Panc1 (cell line): ENCODE results near the gene CAV1. TPM values are rescaled to one million over a fixed set of nuclear protein-coding genes. Genes with fewer than 3 reads are reported as not detected.

ENCODE experiments used
- ATAC-seq: fragments of 200-7000 bp; cut with Tn5 transposase; 2 replicates; pipeline ENCODE4 v1.9.1; 2020; ENCODE audit warnings: mild to moderate bottlenecking, moderate library complexity
- BruUV-seq: library from RNA; stranded (reverse); fragments of 400-500 nt; replicated peaks from 2 replicates; lab custom pipeline; 2021; lab: Mats Ljungman, UMichigan
- CTCF ChIA-PET: fragments of 300-600 bp; sonication (Branson Sonifier 250); formaldehyde crosslinking; loops from one replicate; lab custom pipeline; 2022; ENCODE audit warnings: antibody characterized with exemption; lab: Charles Lee
- POLR2A ChIA-PET: fragments of 300-600 bp; sonication (Branson Sonifier 250); formaldehyde crosslinking; loops from one replicate; lab custom pipeline; 2022; ENCODE audit warnings: antibody characterized with exemption; lab: Charles Lee
- DNase-seq: peaks from one replicate; pipeline ENCODE4 v3.0.0-alpha.2; 2010; ENCODE audit warnings: low read depth, low spot score
- H3K27ac ChIP-seq: 2 replicates; pipeline ENCODE4 v1.5.1; 2011; ENCODE audit warnings: mild to moderate bottlenecking, low read length, inconsistent platforms
- H3K27me3 ChIP-seq: fragments of 200-500 bp; sonication (Bioruptor generic); 2 replicates; pipeline ENCODE4 v1.6.0; 2014; ENCODE audit warnings: low read length, inconsistent platforms; ENCODE audit not compliant: control insufficient read depth, insufficient read depth
- H3K36me3 ChIP-seq: fragments of 200-500 bp; sonication (Bioruptor generic); 2 replicates; pipeline ENCODE4 v1.5.1; 2014; ENCODE audit warnings: inconsistent platforms, mild to moderate bottlenecking, low read length, moderate library complexity; ENCODE audit not compliant: control insufficient read depth, insufficient read depth
- H3K4me1 ChIP-seq: 2 replicates; pipeline ENCODE4 v1.5.1; 2011; ENCODE audit warnings: inconsistent platforms, mild to moderate bottlenecking, low read length, moderate library complexity; ENCODE audit not compliant: control insufficient read depth, insufficient read depth
- H3K4me3 ChIP-seq, 2 experiments: 2 replicates each; pipeline ENCODE4 v1.5.1; 2011 to 2012; ENCODE audit warnings: low read depth in 2 of 2, low read length in 2 of 2, mild to moderate bottlenecking in 2 of 2, inconsistent platforms in 1 of 2, moderate library complexity in 1 of 2
- H3K9me3 ChIP-seq: fragments of 200-500 bp; sonication (Bioruptor generic); 2 replicates; pipeline ENCODE4 v1.5.1; 2014; ENCODE audit warnings: low read depth, mild to moderate bottlenecking, inconsistent platforms, low read length, moderate library complexity; ENCODE audit not compliant: control insufficient read depth, insufficient read depth
- POLR2AphosphoS5 ChIP-seq: IDR thresholded peaks from 2 replicates; pipeline ENCODE4 v1.6.1; 2012; ENCODE audit warnings: mild to moderate bottlenecking, low read depth, low read length, moderate library complexity
- SIN3A ChIP-seq: IDR thresholded peaks from 2 replicates; pipeline ENCODE4 v1.6.1; 2012; ENCODE audit warnings: low read depth, mild to moderate bottlenecking, low read length, moderate library complexity, borderline replicate concordance; ENCODE audit not compliant: insufficient read depth
- TCF7L2 ChIP-seq: IDR thresholded peaks from 2 replicates; pipeline ENCODE4 v1.6.1; 2011; ENCODE audit warnings: mild to moderate bottlenecking, low read depth, low read length, inconsistent platforms
- in situ Hi-C: cut with HindIII; loops from 2 replicates; pipeline ENCODE4 v1.10.0; 2016; ENCODE audit warnings: low sequenced_read_pairs, low pct_unique_long_range_greater_than_20kb
- intact Hi-C: fragments of 100-400 bp; cut with micrococcal nuclease; formaldehyde crosslinking; loops from one replicate; pipeline ENCODE4 v1.10.0; 2022; ENCODE audit not compliant: unreplicated experiment
- total RNA-seq: library from RNA; stranded (reverse); gene quantifications from one replicate; pipeline ENCODE4 v1.2.1, GENCODE V29; 2021; ENCODE audit not compliant: unreplicated experiment
- TF ChIP-seq, protein P1 (sequence below): fragments of 450-650 bp; IDR thresholded peaks from 2 replicates; pipeline ENCODE4 v1.5.1; 2017; ENCODE audit warnings: mild to moderate bottlenecking
- TF ChIP-seq, protein P2 (sequence below), 2 experiments: IDR thresholded peaks; 2 replicates each; pipeline ENCODE4 v1.6.1; 2011 to 2012; ENCODE audit warnings: low read depth in 2 of 2, control low read depth in 1 of 2, low read length in 1 of 2, mild to moderate bottlenecking in 1 of 2, moderate library complexity in 1 of 2; ENCODE audit not compliant: insufficient read depth in 1 of 2

CAV1 gene
- total RNA-seq, 1 experiment from 2014 or later = 496 TPM

DNA sequence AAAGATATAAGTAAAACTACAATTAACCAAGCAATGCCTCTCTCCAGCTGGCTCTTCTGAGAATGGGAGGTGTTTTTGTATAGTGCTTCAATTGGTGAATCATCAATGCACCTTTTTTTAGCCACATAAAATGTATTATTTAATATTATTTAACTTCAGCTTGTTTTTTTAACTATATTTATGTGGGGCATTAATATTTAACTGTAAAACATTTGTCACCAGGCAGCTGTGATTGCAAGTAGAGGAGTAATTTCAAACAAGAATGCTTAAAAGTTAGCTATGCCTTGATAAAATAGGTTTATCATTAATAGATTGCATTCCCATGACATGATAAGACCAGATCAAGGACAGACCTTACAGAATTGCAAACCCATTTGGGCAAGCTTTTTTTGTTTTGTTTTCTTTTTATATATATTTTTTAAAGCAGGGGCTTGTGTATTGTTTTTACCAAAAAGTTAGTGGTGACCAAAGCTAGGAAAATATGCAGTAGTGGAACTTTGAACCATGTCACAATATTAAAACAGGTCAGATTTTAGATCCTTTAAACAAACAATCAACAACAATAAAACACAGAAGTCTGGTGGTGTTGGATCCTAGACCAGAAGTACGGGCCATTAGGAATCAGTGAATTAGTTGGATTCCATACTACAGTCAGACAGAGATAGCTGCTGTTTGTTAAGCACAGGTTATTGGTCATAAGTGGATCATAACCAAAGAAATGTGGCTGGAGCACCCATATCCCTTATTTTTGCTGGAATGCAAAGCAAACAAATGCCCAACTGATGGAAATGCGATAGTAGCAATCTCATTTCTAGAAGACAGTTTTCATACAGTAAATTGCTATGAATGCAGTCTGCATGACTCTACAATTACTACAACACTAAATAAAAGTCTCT is 22.4 kb upstream of the CAV1 start:
- ChIA-PET CTCF (no interaction called here), POLR2A (interaction anchor here (0.5 to 0.7 kb wide), 3 partner anchors 18 to 87 kb away, joined by 3 to 4 read pairs (median 4); no protein-coding TSS in a partner anchor)
- peak overlapping the region; percentile 89 to 98 for H3K4me3 ChIP-seq
- peaks cover 51% of the 10 kb centered on the region for H3K4me1 ChIP-seq
- H3K9me3 ChIP-seq = no peaks in the 10 kb centered on the region
- no peaks in the 10 kb centered on the region for H3K27me3 ChIP-seq
- in situ Hi-C loops = no loop called here
- DNase-seq = no peak
- TF ChIP-seq TCF7L2 (no peak), SIN3A (no peak), POLR2AphosphoS5 (no peak; the same call in 1 of the 2 replicates)
- TF ChIP-seq, protein P1, sequence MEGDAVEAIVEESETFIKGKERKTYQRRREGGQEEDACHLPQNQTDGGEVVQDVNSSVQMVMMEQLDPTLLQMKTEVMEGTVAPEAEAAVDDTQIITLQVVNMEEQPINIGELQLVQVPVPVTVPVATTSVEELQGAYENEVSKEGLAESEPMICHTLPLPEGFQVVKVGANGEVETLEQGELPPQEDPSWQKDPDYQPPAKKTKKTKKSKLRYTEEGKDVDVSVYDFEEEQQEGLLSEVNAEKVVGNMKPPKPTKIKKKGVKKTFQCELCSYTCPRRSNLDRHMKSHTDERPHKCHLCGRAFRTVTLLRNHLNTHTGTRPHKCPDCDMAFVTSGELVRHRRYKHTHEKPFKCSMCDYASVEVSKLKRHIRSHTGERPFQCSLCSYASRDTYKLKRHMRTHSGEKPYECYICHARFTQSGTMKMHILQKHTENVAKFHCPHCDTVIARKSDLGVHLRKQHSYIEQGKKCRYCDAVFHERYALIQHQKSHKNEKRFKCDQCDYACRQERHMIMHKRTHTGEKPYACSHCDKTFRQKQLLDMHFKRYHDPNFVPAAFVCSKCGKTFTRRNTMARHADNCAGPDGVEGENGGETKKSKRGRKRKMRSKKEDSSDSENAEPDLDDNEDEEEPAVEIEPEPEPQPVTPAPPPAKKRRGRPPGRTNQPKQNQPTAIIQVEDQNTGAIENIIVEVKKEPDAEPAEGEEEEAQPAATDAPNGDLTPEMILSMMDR = no peak
- TF ChIP-seq, protein P2, sequence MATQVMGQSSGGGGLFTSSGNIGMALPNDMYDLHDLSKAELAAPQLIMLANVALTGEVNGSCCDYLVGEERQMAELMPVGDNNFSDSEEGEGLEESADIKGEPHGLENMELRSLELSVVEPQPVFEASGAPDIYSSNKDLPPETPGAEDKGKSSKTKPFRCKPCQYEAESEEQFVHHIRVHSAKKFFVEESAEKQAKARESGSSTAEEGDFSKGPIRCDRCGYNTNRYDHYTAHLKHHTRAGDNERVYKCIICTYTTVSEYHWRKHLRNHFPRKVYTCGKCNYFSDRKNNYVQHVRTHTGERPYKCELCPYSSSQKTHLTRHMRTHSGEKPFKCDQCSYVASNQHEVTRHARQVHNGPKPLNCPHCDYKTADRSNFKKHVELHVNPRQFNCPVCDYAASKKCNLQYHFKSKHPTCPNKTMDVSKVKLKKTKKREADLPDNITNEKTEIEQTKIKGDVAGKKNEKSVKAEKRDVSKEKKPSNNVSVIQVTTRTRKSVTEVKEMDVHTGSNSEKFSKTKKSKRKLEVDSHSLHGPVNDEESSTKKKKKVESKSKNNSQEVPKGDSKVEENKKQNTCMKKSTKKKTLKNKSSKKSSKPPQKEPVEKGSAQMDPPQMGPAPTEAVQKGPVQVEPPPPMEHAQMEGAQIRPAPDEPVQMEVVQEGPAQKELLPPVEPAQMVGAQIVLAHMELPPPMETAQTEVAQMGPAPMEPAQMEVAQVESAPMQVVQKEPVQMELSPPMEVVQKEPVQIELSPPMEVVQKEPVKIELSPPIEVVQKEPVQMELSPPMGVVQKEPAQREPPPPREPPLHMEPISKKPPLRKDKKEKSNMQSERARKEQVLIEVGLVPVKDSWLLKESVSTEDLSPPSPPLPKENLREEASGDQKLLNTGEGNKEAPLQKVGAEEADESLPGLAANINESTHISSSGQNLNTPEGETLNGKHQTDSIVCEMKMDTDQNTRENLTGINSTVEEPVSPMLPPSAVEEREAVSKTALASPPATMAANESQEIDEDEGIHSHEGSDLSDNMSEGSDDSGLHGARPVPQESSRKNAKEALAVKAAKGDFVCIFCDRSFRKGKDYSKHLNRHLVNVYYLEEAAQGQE (IDR thresholded peaks at IDR 0.05; ENCODE audit: insufficient read depth in 1 of 2, low read depth in 2 of 2, low read length in 1 of 2) = no peak
- peaks cover 44% of the 10 kb centered on the region for H3K36me3 ChIP-seq
- intact Hi-C loops = no loop called here
- ATAC-seq = no peak
- no TSS peak for BruUV-seq
- H3K27ac ChIP-seq = peak overlapping the region; percentile 100

DNA sequence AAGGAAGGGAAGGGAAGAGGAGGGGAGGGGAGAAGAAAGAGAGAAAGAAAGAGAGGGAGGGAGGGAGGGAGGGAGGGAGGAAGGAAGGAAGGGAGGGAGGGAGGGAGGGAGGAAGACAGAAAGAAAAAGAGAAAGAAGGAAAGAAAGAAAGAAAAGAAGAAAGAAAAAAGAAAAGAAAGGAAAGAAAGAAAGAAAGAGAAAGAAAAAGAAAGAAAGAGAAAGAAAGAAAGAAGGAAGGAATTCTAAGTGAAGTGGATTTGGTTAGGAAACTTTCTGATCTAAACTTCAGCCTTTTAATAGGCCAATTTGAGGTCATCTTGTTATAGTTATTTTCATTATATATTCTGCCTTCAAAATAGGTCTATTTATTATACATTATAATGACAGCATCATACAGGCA is 21.0 kb upstream of the CAV1 start:
- Histone ChIP-seq H3K4me3 (no peak overlapping the region), H3K27ac (peak overlapping the region; percentile 100)
- POLR2A ChIA-PET = interaction anchor here (0.6 kb wide), 1 partner anchor 111 kb away, joined by 3 read pairs; no protein-coding TSS in a partner anchor

More for the DNA sequence above, 21.0 kb upstream of the CAV1 start:
- peaks cover 60% of the 10 kb centered on the region for H3K4me1 ChIP-seq
- no TSS peak for BruUV-seq
- 0 out of 2 replicates have a peak, but pooled peaks have one; percentile 25 for TF ChIP-seq POLR2AphosphoS5
- no peak for TF ChIP-seq TCF7L2
- in situ Hi-C loops = no loop called here
- H3K27me3 ChIP-seq = no peaks in the 10 kb centered on the region
- CTCF ChIA-PET = no interaction called here
- DNase-seq (no peak), ATAC-seq (no peak)
- intact Hi-C loops = no loop called here
- peaks cover 54% of the 10 kb centered on the region for H3K36me3 ChIP-seq
- H3K9me3 ChIP-seq = no peaks in the 10 kb centered on the region
